Body of pancreas (tissue), 4 donors: ENCODE measurements around the gene GFY. TPM values are rescaled to one million over a fixed set of nuclear protein-coding genes. Genes with fewer than 3 reads are reported as not detected.

Experiments used
- ATAC-seq: fragments of 150-250 bp; one replicate; pipeline ENCODE4 v1.9.1; 2016
- DNase-seq, 4 donors: peaks; one replicate each; pipeline ENCODE4 v3.0.0-alpha.2; 2019
- H3K27ac ChIP-seq, 4 donors: fragments of 200-600 bp; sonication (generic); 1 replicate in 3 of 4; 2 replicates in 1 of 4; pipeline versions ENCODE4 v1.5.1 to v1.6.1; 2016 to 2019; ENCODE audit warnings: mild to moderate bottlenecking in 1 of 4, mixed read lengths in 1 of 4, moderate library complexity in 1 of 4
- H3K27me3 ChIP-seq, 2 donors: fragments of 200-600 bp; sonication (generic); one replicate each; pipeline ENCODE4 v1.6.0; 2016; ENCODE audit warnings: mild to moderate bottlenecking in 1 of 2
- H3K36me3 ChIP-seq, 2 donors: fragments of 200-600 bp; sonication (generic); replicated peaks in 1 of 2; 2 replicates each; pipeline ENCODE4 v1.5.1; 2016; ENCODE audit warnings: low read depth in 2 of 2; ENCODE audit not compliant: insufficient read depth in 1 of 2
- H3K4me1 ChIP-seq: fragments of 200-600 bp; sonication (generic); one replicate; pipeline ENCODE4 v1.6.0; 2016
- H3K4me3 ChIP-seq, 2 donors: fragments of 200-600 bp; sonication (generic); 1 replicate in 1 of 2; 2 replicates in 1 of 2; pipeline ENCODE4 v1.5.1; 2016 to 2019
- H3K9me3 ChIP-seq, 3 donors: fragments of 200-600 bp; sonication (generic); 1 replicate in 2 of 3; 2 replicates in 1 of 3; pipeline ENCODE4 v1.5.1; 2016
- CTCF ChIP-seq, 7 experiments: fragments of 450-650 bp in 4 of 7; fragments of 200-600 bp in 3 of 7; sonication (generic) in 3 of 7; IDR thresholded peaks; one replicate each; pipeline ENCODE4 v1.5.1; 2016 to 2019; ENCODE audit warnings: antibody characterized with exemption in 7 of 7
- POLR2A ChIP-seq, 3 donors: fragments of 450-650 bp; IDR thresholded peaks; one replicate each; pipeline ENCODE4 v1.6.1; 2016; ENCODE audit warnings: antibody characterized with exemption in 3 of 3, mild to moderate bottlenecking in 2 of 3
- WGBS, 2 donors: methylation state at CpG; one replicate each; pipeline ENCODE4 v1.1.5; 2017; 5-methylcytosine and 5-hydroxymethylcytosine counted together
- intact Hi-C: fragments of 100-400 bp; cut with DNase I; formaldehyde crosslinking; loops from one replicate; pipeline ENCODE4 v1.15.1; 2023
- total RNA-seq, 2 donors: library from RNA; depleted of rRNA; stranded (reverse); fragments of >200 nt; gene quantifications; one replicate each; pipeline ENCODE4 v1.1.0, GENCODE V29; 2016

GFY gene
- total RNA-seq, 2 donors from 2014 or later: not detected

DNA sequence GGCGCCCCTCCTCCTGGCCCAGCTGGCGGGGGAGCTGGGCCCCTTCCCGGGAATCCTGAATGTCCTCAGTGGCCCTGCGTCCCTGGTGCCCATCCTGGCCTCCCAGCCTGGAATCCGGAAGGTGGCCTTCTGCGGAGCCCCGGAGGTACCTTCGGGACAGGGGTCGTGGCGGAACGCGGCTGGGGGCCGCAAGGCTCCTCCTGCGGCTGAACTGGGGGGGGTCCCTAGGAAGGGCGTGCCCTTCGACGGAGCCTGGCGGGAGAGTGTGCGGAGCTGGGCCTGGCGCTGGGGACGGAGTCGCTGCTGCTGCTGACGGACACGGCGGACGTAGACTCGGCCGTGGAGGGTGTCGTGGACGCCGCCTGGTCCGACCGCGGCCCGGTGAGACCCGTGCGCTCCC lies 36.5 kb downstream of the GFY start:
- intact Hi-C loops: no loop called here
- H3K36me3 ChIP-seq: peaks cover 0 to 7% of the 10 kb centered on the region in 2 donors
- TF ChIP-seq CTCF (IDR thresholded peaks at IDR 0.05) (no peak), POLR2A (IDR thresholded peaks at IDR 0.05) (no peak)

DNA sequence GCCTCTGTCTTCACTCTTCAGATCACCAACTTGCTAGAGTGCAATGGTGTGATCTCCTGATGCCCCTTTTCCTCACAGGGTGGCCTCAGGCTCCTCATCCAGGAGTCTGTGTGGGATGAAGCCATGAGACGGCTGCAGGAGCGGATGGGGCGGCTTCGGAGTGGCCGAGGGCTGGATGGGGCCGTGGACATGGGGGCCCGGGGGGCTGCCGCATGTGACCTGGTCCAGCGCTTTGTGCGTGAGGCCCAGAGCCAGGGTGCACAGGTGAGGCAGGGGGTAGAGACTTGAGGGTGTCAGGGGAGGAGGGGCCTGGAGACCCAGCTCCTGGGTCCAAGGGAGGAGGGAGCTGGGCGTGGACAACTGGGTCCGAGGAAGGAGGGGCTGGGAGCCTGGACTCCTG lies 37.3 kb downstream of the GFY start:
- H3K36me3 ChIP-seq: peaks cover 0 to 7% of the 10 kb centered on the region in 2 donors
- WGBS, 2 donors: 89 to 93% methylated on average over 12 of the region's 12 CpGs
- DNase-seq: no peak

More for the DNA sequence above, 36.5 kb downstream of the GFY start:
- no peak for ATAC-seq
- Histone ChIP-seq H3K9me3 (no peaks in the 10 kb centered on the region), H3K4me1 (no peaks in the 10 kb centered on the region), H3K27me3 (no peaks in the 10 kb centered on the region), H3K4me3 (no peak overlapping the region), H3K27ac (no peak overlapping the region)
- WGBS, 2 donors: 96 to 98% methylated on average over 21 to 24 of the region's 37 CpGs
- DNase-seq: no peak

GRCh38 chr19:49463960-49464740 lies 39.0 kb downstream of the GFY start:
- no peak for TF ChIP-seq POLR2A (IDR thresholded peaks at IDR 0.05)
- no peak for TF ChIP-seq CTCF (IDR thresholded peaks at IDR 0.05)
- Histone ChIP-seq H3K4me3 (no peak overlapping the region), H3K27ac (no peak overlapping the region), H3K27me3 (no peaks in the 10 kb centered on the region), H3K9me3 (no peaks in the 10 kb centered on the region), H3K4me1 (no peaks in the 10 kb centered on the region), H3K36me3 (peaks cover 0 to 7% of the 10 kb centered on the region in 2 donors)
- no peak for ATAC-seq
- intact Hi-C loops: no loop called here
- DNase-seq: no peak
- WGBS, 2 donors: 91 to 95% methylated on average over 30 of the region's 39 CpGs

More for the DNA sequence above, 37.3 kb downstream of the GFY start:
- H3K27ac ChIP-seq: no peak overlapping the region
- TF ChIP-seq POLR2A (IDR thresholded peaks at IDR 0.05) (no peak), CTCF (IDR thresholded peaks at IDR 0.05) (no peak)
- intact Hi-C loops: no loop called here
- no peak overlapping the region for H3K4me3 ChIP-seq
- no peaks in the 10 kb centered on the region for H3K27me3 ChIP-seq
- H3K4me1 ChIP-seq: no peaks in the 10 kb centered on the region
- no peaks in the 10 kb centered on the region for H3K9me3 ChIP-seq
- ATAC-seq: no peak

GRCh38 chr19:49465371-49465770 lies 40.2 kb downstream of the GFY start:
- no peak for ATAC-seq
- 96% methylated on average over 3 of the region's 3 CpGs; no CpG with 5 or more reads in 1 of the 2 donors for WGBS, 2 donors

More at GRCh38 chr19:49465371-49465770, 40.2 kb downstream of the GFY start:
- no peak overlapping the region for H3K4me3 ChIP-seq
- H3K27me3 ChIP-seq: no peaks in the 10 kb centered on the region
- no peak for DNase-seq
- intact Hi-C loops: no loop called here
- no peak overlapping the region for H3K27ac ChIP-seq
- H3K36me3 ChIP-seq: peaks cover 0 to 7% of the 10 kb centered on the region in 2 donors
- H3K9me3 ChIP-seq: no peaks in the 10 kb centered on the region
- TF ChIP-seq POLR2A (IDR thresholded peaks at IDR 0.05) (no peak), CTCF (IDR thresholded peaks at IDR 0.05) (no peak)
- H3K4me1 ChIP-seq: no peaks in the 10 kb centered on the region
